Neural progenitor cell (in vitro differentiated cells): ENCODE data around the gene MAT2A.

ENCODE experiments used
- EZH2 ChIP-seq: fragments of 200-600 bp; sonication (generic); IDR thresholded peaks from 2 replicates; pipeline ENCODE4 v1.6.1; 2017; ENCODE audit warnings: antibody characterized with exemption, mild to moderate bottlenecking, moderate library complexity
- EZH2phosphoT487 ChIP-seq: fragments of 200-600 bp; sonication (generic); IDR thresholded peaks from 2 replicates; pipeline ENCODE4 v1.6.1; 2017; ENCODE audit warnings: antibody characterized with exemption
- TF ChIP-seq, protein P1 (sequence below): fragments of 200-600 bp; sonication (generic); IDR thresholded peaks from 2 replicates; pipeline ENCODE4 v1.5.1; 2017; ENCODE audit warnings: antibody characterized with exemption, mild to moderate bottlenecking

DNA sequence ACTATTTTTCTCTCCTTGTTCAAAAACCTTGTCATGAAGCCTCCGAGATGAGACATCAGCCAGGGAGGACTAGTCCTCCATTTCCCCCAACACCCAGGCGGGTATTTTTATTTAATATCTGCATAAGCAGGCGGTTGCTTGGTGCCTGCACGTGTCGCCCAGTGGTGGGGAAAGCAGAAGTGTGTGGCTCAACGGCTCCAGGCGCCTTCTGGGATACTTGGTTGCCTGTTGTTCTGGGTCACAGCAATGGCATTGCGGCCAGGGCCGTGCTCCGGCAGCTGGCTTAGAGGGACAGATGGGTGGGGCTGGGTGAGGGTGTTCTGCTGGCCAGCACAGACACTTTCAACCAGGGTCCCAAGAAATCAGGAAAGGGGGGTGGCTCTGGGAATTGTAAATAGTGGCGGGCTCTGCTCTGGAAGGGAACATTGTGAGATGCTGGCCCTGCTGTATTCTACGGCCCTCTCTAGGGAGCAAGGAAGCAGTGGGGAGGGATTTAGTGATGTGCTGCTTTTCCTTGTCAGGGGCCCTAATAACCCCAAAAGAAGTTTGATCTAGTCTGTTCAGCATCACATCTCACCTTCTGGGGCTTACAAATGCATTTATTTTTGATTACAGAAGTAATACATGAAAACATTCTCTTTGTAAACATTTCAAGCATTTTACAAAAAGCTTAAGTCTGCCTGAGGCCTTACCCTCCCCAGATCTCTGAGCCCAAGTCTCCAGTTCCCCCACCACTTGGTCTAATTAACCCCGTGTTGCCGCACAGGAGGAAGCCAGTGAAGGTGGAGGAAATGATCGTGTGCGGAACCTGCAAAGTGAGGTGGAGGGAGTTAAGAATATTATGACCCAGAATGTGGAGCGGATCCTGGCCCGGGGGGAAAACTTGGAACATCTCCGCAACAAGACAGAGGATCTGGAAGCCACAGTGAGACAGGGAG, 39.5 kb downstream of the MAT2A start:
- TF ChIP-seq, protein P1, sequence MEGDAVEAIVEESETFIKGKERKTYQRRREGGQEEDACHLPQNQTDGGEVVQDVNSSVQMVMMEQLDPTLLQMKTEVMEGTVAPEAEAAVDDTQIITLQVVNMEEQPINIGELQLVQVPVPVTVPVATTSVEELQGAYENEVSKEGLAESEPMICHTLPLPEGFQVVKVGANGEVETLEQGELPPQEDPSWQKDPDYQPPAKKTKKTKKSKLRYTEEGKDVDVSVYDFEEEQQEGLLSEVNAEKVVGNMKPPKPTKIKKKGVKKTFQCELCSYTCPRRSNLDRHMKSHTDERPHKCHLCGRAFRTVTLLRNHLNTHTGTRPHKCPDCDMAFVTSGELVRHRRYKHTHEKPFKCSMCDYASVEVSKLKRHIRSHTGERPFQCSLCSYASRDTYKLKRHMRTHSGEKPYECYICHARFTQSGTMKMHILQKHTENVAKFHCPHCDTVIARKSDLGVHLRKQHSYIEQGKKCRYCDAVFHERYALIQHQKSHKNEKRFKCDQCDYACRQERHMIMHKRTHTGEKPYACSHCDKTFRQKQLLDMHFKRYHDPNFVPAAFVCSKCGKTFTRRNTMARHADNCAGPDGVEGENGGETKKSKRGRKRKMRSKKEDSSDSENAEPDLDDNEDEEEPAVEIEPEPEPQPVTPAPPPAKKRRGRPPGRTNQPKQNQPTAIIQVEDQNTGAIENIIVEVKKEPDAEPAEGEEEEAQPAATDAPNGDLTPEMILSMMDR: no peak
- TF ChIP-seq EZH2: no peak
- TF ChIP-seq EZH2phosphoT487: no peak
